Fibroblast of skin of left biceps (primary cell): Measurements from ENCODE around the gene CYTH1.

Experiments used
- DNase-seq, 2 experiments: peaks; one replicate each; pipeline ENCODE4 v3.0.0-alpha.2; 2013; ENCODE audit warnings: low read depth in 2 of 2

Gene CYTH1

DNA sequence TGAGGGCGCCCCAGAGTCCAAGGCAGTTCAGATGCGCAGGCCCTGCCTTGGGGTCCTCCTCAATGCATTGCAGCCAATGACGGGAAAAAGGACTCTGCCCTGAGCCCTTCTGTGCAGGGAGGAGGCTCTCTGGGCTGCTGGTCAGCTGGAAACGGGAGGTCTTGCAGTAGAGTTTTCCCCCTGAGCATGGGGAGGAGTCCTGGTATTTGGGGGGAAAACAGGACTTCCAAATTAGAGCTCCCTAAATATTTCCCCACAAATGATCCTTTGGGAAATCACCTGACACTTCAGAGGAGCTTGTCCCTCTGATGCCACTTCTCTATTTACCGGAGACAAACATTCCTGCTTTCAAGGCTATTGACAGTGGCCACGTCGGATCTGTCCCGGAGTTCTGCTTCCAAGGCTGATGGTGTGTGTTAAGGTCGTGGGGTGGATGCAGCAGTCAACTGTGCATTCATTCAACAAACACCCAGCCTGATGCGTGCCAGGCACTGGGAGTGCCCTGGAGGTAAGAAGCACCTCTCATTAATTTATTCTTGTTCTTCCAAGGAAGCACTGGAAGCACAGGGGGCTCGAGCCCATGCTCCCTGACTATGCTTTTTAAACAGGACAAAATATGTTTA, 131.9 kb downstream of the CYTH1 start:
- DNase-seq, result no peak

- no peak for DNase-seq
Observed at GRCh38 chr17:78648293-78648692, 133.8 kb downstream of the CYTH1 start.

DNA sequence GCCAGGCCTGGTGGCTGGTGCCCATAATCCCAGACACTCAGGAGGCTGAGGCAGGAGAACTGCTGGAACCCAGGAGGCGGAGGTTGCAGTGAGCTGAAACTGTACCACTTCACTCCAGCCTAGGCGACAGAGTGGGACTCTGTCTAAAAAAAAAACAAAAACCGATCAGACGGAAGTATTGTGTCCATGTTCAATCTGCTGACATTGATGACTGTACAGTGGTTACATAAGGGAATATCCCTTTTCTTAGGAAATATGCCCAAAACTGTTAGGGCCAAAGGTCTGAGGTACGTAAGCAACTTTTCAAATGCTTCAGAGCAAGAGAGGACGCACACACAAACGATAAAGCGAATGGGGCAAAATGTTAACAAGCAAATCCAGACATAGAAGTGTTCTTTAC, 135.0 kb downstream of the CYTH1 start:
- no peak for DNase-seq

DNA sequence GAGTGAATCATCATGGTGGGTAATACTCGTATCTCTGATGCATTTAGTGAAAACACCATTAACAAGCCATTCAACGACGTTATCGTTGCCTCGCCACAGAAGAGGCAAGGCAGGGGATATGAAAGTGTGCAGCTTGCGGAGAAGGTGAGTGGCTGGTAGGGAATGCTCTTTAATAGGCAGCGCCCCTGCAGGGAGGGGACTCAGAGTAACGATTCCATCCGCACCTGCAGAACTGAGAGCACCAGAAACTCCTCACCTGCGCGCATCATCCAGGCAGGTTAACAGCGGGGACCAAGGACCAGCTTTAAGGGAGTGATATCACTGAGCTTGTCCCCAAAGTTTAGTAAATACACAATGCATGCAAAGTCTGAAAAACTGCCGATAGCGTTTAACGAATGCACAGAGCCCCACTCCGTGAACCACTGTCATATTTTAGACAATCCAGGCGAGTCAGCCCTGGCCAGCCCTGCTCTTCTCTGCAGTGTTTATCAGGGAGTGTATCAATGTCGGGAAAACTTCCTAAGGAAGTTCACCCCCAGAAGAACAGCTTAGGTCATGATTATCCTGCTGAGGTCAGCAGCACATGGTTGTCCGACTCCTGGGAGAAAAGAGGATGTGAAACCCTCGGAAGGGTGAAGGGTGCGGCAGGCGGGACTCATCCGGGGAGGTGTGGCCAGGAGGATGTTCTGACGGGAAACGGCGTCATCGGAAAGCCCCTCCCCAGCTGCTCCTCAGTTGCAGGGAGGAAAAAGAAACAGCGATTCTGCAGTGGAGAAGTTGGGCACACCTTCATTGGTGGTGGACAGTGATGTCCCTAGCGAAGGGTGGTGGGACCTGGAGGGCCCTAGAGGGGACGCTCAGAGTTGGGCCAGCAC, 136.4 kb downstream of the CYTH1 start:
- no peak for DNase-seq

DNA sequence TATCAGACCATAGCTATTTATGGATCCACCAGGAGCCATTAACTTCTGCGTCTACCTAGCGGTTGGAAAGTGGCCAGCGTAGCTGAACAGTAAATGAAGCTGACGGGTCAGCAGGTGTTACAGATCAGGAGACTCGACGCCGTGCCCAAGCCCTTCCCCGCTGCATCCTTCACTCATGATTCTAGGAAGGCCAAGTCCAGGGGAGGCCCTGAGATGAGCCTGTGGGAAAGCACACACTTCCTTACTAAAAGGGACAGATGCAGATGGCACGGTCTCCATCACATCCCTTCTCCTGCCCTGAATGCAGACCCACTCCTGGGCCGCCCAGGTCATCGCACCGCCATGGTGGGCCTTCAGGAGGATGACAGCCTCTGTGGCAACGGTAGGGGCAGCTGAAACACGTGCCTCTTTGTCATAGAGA, 137.1 kb downstream of the CYTH1 start:
- DNase-seq, result no peak

DNA sequence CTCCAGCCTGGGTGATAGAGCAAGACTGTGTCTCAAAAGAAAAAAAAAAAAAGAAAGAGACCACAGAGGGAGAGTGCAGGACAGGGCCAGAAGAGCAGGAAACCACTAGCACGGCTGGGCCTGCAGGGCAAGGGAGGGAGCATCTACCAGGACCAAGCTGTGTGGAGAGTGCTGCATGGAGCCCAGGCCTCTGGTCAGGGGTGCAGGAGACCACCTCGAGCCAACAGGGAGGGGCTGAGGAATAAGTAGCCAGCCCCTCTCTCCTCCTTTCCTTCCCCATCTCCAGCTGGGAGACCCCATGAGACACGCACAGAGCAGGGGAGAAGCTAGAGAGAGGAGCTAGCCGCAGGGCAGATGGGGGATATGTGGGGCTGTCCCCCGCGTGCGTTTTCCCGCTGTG, 137.8 kb downstream of the CYTH1 start:
- no peak for DNase-seq

DNA sequence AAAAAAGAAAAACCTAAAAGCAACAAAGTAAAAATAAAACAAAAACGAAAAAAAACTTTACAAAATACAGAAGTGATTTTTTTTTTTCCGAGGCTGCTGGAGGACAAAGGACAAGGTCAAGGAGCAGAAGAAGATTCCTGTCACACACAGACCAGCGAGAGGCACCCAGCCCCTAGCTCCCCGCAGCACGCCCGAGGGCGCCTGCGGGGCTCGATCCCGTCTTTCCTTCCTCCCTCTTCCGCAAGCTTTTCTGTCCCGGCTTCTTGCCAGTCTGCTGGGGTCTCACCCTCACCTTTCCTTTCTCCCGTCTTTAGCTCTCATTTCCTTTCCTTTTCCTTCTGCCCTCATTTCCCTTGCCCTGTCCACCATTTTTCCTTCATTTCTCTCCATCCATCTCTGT, 138.7 kb downstream of the CYTH1 start:
- no peak for DNase-seq

GRCh38 chr17:78642707-78643106, 139.4 kb downstream of the CYTH1 start:
- no peak for DNase-seq

- DNase-seq, result no peak
Observed at GRCh38 chr17:78641666-78642065, 140.4 kb downstream of the CYTH1 start.

- no peak for DNase-seq
Observed at GRCh38 chr17:78641243-78641642, 140.8 kb downstream of the CYTH1 start.

DNA sequence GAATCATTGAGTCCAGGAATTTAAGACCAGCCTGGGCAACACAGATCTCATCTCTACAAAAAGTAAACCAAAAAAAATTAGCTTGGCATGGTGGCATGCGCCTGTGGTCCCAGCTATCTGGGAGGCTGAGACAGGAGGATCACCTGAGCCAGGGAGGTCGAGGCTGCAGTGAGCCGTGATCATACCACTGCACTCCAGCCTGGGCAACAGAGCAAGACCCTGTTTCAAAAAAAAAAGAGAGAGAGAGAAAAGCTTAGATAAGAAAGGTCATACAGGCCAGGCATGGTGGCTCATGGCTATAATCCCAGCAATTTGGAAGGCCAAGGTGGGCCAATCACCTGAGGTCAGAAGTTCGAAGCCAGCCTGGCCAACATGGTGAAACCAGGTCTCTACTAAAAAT, 141.4 kb downstream of the CYTH1 start:
- DNase-seq, result no peak

GRCh38 chr17:78637643-78638420, 144.2 kb downstream of the CYTH1 start:
- no peak for DNase-seq

- DNase-seq, result no peak
Observed at GRCh38 chr17:78637146-78637545, 144.9 kb downstream of the CYTH1 start.

DNA sequence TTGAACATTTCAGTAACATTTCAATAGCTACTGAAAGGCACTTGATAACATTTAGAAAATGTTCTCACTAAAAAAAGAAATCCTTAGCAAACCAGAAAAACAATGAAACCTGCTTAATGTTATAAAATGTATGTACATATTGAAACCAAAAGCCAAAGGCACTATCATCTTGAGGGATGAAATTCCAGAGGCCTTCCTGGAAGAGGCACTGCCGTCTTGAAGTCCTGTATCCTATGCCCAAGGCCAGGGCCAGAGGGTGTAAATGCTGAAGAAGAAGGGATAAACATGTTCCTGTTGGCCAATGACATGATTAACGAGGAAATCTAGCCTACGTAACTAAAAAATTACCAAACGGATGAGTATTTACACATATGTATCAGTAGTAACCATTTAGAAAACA, 147.9 kb downstream of the CYTH1 start:
- no peak for DNase-seq

DNA sequence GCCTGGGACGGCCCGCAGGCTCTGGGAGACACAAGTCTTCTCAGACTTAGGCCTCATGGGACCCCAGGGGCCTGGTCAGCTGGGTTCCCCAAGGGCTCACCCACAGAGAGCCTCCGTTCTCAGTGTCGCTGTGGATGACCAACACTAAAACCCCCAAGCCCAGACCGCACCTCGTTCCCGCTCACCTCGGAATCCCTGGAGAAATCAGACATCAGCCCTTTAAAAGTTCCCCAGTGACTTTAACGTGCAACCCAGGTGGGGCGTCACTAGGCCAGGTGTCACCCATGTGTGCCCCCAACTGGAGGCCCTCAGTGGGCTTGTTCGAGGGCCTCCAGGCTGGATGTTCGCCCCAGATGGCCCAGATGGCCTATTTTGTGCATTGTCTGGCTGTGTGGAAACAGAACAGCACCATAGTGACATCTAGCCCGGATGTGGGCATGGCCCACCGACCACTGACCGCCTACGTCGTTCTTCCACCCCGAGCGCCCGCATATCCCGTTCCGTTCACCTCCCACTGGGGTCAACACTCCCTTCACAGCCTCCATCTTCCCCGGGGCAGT, 152.6 kb downstream of the CYTH1 start:
- no peak for DNase-seq

GRCh38 chr17:78628547-78629435, 153.3 kb downstream of the CYTH1 start:
- DNase-seq, result no peak

DNA sequence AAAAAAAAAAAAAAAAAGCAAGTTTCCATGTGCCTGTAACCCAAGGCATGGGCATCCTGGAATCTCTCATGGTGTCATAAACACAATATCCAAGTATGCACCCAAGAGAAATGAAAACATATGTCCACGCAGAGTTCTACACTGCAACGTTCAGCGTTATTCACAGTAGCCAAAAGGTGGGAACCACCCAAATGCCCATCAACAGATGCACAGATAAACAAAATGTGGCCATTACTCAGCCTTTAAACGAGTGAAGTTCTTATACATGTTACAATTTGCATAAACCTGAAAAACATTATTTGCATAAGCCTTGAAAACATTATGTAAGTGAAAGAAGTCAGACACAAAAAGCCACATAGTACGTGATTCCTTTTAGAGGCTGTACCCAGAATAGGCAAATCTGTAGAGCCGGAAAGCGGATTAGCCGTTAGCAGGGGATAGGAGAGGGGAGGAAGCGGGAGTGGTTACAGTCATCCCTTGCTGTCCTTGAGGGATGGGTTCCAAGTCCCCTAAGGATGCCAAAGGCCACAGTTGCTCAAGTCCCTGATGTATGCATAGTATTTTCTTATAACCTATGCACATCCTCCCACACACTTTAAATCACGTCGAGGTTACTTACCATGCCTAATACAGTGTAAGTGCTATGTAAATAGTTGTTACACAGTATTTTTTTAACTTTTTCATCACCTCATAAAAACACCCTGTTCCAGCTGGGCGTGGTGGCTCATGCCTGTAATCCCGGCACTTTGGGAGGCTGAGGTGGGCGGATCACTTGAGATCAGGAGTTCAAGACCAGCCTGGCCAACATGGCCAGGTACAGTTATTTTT, 157.5 kb downstream of the CYTH1 start:
- no peak for DNase-seq
